K562 (cell line): ENCODE results near the gene C11orf65. TPM values are rescaled to one million over a fixed set of nuclear protein-coding genes. Genes with fewer than 3 reads are reported as not detected.

ENCODE experiments used
- ARNT ChIP-seq, 2 experiments: fragments of 450-650 bp; IDR thresholded peaks; 2 replicates each; pipeline ENCODE4 v1.6.1; 2016; ENCODE audit warnings: mild to moderate bottlenecking in 1 of 2
- ATF3 ChIP-seq, 2 experiments: fragments of 450-650 bp in 1 of 2; sonication (generic) in 1 of 2; formaldehyde crosslinking in 1 of 2; IDR thresholded peaks in 1 of 2; conservative IDR thresholded peaks in 1 of 2; 2 replicates each; pipeline versions ENCODE4 v1.6.1 to v1.8.1; 2016 to 2023; ENCODE audit warnings: mild to moderate bottlenecking in 2 of 2, moderate library complexity in 2 of 2, inconsistent platforms in 1 of 2, missing genetic modification reagents in 1 of 2
- KHSRP ChIP-seq: fragments of 450-650 bp; IDR thresholded peaks from 2 replicates; pipeline ENCODE4 v1.6.1; 2017
- MTA1 ChIP-seq: fragments of 450-650 bp; IDR thresholded peaks from 2 replicates; pipeline ENCODE4 v1.6.1; 2017; ENCODE audit warnings: borderline replicate concordance
- NCOA2 ChIP-seq, 2 experiments: fragments of 450-650 bp; IDR thresholded peaks; 2 replicates each; pipeline ENCODE4 v1.6.1; 2018; ENCODE audit warnings: mild to moderate bottlenecking in 2 of 2, moderate library complexity in 1 of 2; ENCODE audit not compliant: partially characterized antibody in 2 of 2
- SETDB1 ChIP-seq: IDR thresholded peaks from one replicate; pipeline ENCODE4 v1.6.1; 2012; ENCODE audit warnings: low read length, control low read depth, inconsistent platforms
- SRF ChIP-seq, 2 experiments: fragments of 250-450, 450-650 bp in 1 of 2; sonication (Bioruptor Pico) in 1 of 2; sonication (generic) in 1 of 2; formaldehyde crosslinking; IDR thresholded peaks; 2 replicates each; pipeline versions ENCODE4 v1.5.0 to v1.5.1; 2020 to 2022; ENCODE audit warnings: mild to moderate bottlenecking in 1 of 2, missing genetic modification reagents in 1 of 2
- TAF7 ChIP-seq: fragments of 450-650 bp; IDR thresholded peaks from 2 replicates; pipeline ENCODE4 v1.6.1; 2016; ENCODE audit warnings: missing genetic modification characterization, missing compliant biosample characterization
- TRIM28 ChIP-seq: fragments of 450-650 bp; IDR thresholded peaks from 2 replicates; pipeline ENCODE4 v1.6.1; 2017
- XRCC5 ChIP-seq: fragments of 200-400 bp; formaldehyde crosslinking; IDR thresholded peaks from 2 replicates; pipeline ENCODE4 v1.6.1; 2017; ENCODE audit warnings: low read depth, mild to moderate bottlenecking, low read length
- ZFP36 ChIP-seq: fragments of 150-350 bp; IDR thresholded peaks from 2 replicates; pipeline ENCODE4 v1.6.1; 2018; ENCODE audit warnings: low read length, low read depth; ENCODE audit not compliant: partially characterized antibody
- ZNF232 ChIP-seq: sonication (generic); formaldehyde crosslinking; IDR thresholded peaks from 2 replicates; pipeline ENCODE4 v1.8.0; 2022; ENCODE audit warnings: mild to moderate bottlenecking, missing genetic modification reagents
- ZNF431 ChIP-seq: sonication (generic); formaldehyde crosslinking; IDR thresholded peaks from 2 replicates; pipeline ENCODE4 v1.8.0; 2022; ENCODE audit warnings: mild to moderate bottlenecking, missing genetic modification reagents
- polyA plus RNA-seq, 8 experiments: library from polyadenylated mRNA; depleted of rRNA in 4 of 8; stranded (reverse) in 5 of 8; unstranded in 3 of 8; fragments of >200 nt; fragmentation: Nextera tagmentation in 2 of 8; fragmentation: Illumina TruSeq in 1 of 8; extraction: Ambion mirVana in 2 of 8; extraction: Trizol in 1 of 8; gene quantifications; 2 replicates each; pipeline versions ENCODE4 v1.2.1 to v1.2.3, GENCODE V29; 2011 to 2014; ENCODE audit warnings: inconsistent platforms in 1 of 8, missing spikeins in 1 of 8
- total RNA-seq, 7 experiments: library from RNA; depleted of rRNA in 6 of 7; stranded (reverse); fragments of >200 nt in 6 of 7; fragmentation: Illumina TruSeq in 2 of 7; extraction: Trizol in 2 of 7; gene quantifications; 2 replicates each; pipeline versions ENCODE4 v1.2.1 to v1.2.3, GENCODE V29; 2011 to 2021; ENCODE audit warnings: low replicate concordance in 1 of 7
- TF ChIP-seq, protein P1 (sequence below), 3 experiments: fragments of 200-800 bp in 1 of 3; sonication (Bioruptor generic) in 1 of 3; sonication (generic) in 1 of 3; formaldehyde crosslinking in 1 of 3; IDR thresholded peaks; 2 replicates each; pipeline versions ENCODE4 v1.6.1 to v1.8.0; 2016 to 2022; ENCODE audit warnings: mild to moderate bottlenecking in 2 of 3, missing compliant biosample characterization in 2 of 3, missing genetic modification characterization in 2 of 3, missing genetic modification reagents in 1 of 3
- TF ChIP-seq, protein P2 (sequence below): fragments of 450-650 bp; IDR thresholded peaks from 2 replicates; pipeline ENCODE4 v1.6.1; 2016
- TF ChIP-seq, protein P3 (sequence below): fragments of 450-650 bp; IDR thresholded peaks from 2 replicates; pipeline ENCODE4 v1.6.1; 2018; ENCODE audit warnings: mild to moderate bottlenecking, low read depth; ENCODE audit not compliant: partially characterized antibody
- TF ChIP-seq, protein P4 (sequence below), 3 experiments: IDR thresholded peaks in 2 of 3; conservative IDR thresholded peaks in 1 of 3; 2 replicates each; pipeline ENCODE4 v1.5.1; 2011 to 2012; ENCODE audit warnings: low read length in 3 of 3, mild to moderate bottlenecking in 3 of 3, control low read depth in 2 of 3, improper control_type of control experiment in 1 of 3, inconsistent platforms in 1 of 3, low read depth in 1 of 3, mixed read lengths in 1 of 3, moderate library complexity in 1 of 3; ENCODE audit not compliant: insufficient read depth in 2 of 3
- TF ChIP-seq, protein P5 (sequence below): fragments of 450-650 bp; IDR thresholded peaks from 2 replicates; pipeline ENCODE4 v1.6.1; 2016; ENCODE audit warnings: borderline replicate concordance

Gene C11orf65
- total and polyA plus RNA-seq, 9 of the 15 experiments (the other 6 are each of a cell fraction or from before 2014, with no cell fraction given), result 1.0 to 2.1 (median 1.2) TPM

DNA sequence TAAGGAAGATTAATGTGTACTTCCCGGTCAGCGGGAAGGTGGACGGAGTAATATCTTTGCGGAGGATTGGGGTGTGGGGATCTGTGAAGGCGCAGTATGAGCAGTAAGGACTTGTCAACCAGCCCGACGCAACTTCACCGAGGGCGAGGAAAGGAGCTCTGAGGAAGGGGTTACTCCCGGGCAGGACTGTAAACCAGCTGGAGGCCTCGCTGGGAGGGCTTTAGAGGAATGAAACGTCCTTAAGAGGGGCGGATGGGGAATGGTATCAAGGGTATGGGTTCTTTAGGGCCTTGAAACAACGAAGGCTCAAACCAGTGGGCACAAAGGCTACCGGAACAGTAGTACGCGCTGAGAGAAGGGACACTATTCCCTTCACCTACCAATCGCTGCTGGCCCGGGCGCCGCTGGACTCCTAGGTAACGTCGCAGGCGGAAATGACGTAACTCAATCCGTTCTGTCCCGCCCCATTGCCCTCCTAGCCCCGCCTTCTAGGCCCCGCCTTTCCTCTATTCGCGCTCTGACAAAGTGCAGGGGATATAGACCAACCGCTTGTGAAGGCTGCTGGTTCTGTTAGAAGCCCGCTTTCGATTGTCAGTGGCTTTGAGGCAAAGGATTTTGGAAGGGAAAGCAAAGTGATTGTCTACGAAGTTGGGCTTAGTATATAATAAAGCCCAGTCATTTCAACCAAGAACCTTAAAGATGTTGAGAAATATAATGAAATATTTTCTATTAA lies at the start of gene C11orf65 (continued):
- TF ChIP-seq, protein P1, sequence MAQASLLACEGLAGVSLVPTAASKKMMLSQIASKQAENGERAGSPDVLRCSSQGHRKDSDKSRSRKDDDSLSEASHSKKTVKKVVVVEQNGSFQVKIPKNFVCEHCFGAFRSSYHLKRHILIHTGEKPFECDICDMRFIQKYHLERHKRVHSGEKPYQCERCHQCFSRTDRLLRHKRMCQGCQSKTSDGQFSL (CRISPR knock-in tag; IDR thresholded peaks at IDR 0.05), result 0 out of 2 replicates have a peak, but pooled peaks have one; percentile 18
- TF ChIP-seq, protein P1 (tag; IDR thresholded peaks at IDR 0.05), result no peak
- 0 out of 2 replicates have a peak, but pooled peaks have one; percentile 25 for TF ChIP-seq KHSRP
- TF ChIP-seq ZFP36, result no peak
- peak in 1 of 2 experiments; percentile 44; a peak in 1 of 4 replicates for TF ChIP-seq ARNT (IDR thresholded peaks at IDR 0.05)
- peak; percentile 97 for TF ChIP-seq MTA1
- TF ChIP-seq ZNF232, result no peak
- no peak for TF ChIP-seq NCOA2 (IDR thresholded peaks at IDR 0.05; ENCODE audit: partially characterized antibody in 2 of 2)
- TF ChIP-seq TRIM28, result no peak; the same call in 1 of the 2 replicates
- no peak for TF ChIP-seq SETDB1
- TF ChIP-seq TAF7 (tag), result peak; percentile 89
- no peak for TF ChIP-seq SRF (CRISPR knock-in tag; IDR thresholded peaks at IDR 0.05)
- TF ChIP-seq, protein P2, sequence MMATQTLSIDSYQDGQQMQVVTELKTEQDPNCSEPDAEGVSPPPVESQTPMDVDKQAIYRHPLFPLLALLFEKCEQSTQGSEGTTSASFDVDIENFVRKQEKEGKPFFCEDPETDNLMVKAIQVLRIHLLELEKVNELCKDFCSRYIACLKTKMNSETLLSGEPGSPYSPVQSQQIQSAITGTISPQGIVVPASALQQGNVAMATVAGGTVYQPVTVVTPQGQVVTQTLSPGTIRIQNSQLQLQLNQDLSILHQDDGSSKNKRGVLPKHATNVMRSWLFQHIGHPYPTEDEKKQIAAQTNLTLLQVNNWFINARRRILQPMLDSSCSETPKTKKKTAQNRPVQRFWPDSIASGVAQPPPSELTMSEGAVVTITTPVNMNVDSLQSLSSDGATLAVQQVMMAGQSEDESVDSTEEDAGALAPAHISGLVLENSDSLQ, result 0 out of 2 replicates have a peak, but pooled peaks have one; percentile 9
- no peak for TF ChIP-seq ZNF431 (CRISPR knock-in tag)
- TF ChIP-seq, protein P3, sequence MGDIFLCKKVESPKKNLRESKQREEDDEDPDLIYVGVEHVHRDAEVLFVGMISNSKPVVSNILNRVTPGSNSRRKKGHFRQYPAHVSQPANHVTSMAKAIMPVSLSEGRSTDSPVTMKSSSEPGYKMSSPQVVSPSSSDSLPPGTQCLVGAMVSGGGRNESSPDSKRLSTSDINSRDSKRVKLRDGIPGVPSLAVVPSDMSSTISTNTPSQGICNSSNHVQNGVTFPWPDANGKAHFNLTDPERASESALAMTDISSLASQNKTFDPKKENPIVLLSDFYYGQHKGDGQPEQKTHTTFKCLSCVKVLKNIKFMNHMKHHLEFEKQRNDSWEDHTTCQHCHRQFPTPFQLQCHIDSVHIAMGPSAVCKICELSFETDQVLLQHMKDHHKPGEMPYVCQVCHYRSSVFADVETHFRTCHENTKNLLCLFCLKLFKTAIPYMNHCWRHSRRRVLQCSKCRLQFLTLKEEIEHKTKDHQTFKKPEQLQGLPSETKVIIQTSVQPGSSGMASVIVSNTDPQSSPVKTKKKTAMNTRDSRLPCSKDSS, result no peak
- TF ChIP-seq ATF3 (IDR thresholded peaks at IDR 0.05), result peak; percentile 97
- no peak; the same call in 1 of the 2 replicates for TF ChIP-seq ATF3 (CRISPR knock-in tag; conservative IDR thresholded peaks at IDR 0.05)
- no peak for TF ChIP-seq XRCC5
- TF ChIP-seq, protein P4, sequence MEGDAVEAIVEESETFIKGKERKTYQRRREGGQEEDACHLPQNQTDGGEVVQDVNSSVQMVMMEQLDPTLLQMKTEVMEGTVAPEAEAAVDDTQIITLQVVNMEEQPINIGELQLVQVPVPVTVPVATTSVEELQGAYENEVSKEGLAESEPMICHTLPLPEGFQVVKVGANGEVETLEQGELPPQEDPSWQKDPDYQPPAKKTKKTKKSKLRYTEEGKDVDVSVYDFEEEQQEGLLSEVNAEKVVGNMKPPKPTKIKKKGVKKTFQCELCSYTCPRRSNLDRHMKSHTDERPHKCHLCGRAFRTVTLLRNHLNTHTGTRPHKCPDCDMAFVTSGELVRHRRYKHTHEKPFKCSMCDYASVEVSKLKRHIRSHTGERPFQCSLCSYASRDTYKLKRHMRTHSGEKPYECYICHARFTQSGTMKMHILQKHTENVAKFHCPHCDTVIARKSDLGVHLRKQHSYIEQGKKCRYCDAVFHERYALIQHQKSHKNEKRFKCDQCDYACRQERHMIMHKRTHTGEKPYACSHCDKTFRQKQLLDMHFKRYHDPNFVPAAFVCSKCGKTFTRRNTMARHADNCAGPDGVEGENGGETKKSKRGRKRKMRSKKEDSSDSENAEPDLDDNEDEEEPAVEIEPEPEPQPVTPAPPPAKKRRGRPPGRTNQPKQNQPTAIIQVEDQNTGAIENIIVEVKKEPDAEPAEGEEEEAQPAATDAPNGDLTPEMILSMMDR (IDR thresholded peaks at IDR 0.05 in 2 of 3, conservative IDR thresholded peaks at IDR 0.05 in 1 of 3; ENCODE audit: insufficient read depth in 2 of 3, low read depth in 1 of 3, low read length in 3 of 3), result no peak
- TF ChIP-seq, protein P5, sequence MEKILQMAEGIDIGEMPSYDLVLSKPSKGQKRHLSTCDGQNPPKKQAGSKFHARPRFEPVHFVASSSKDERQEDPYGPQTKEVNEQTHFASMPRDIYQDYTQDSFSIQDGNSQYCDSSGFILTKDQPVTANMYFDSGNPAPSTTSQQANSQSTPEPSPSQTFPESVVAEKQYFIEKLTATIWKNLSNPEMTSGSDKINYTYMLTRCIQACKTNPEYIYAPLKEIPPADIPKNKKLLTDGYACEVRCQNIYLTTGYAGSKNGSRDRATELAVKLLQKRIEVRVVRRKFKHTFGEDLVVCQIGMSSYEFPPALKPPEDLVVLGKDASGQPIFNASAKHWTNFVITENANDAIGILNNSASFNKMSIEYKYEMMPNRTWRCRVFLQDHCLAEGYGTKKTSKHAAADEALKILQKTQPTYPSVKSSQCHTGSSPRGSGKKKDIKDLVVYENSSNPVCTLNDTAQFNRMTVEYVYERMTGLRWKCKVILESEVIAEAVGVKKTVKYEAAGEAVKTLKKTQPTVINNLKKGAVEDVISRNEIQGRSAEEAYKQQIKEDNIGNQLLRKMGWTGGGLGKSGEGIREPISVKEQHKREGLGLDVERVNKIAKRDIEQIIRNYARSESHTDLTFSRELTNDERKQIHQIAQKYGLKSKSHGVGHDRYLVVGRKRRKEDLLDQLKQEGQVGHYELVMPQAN, result peak; percentile 90
